ENCODE results near the gene FRS3.

FRS3 gene

GRCh38 chr6:41741625-41742490 is 37.8 kb downstream of the FRS3 start:
- no peak for DNase-seq (ENCODE audit: low read depth)

- DNase-seq (ENCODE audit: low read depth), result no peak
Observed at GRCh38 chr6:41740366-41741162, 39.1 kb downstream of the FRS3 start.

- no peak for DNase-seq (ENCODE audit: low read depth)
Observed at GRCh38 chr6:41739041-41739440, 40.7 kb downstream of the FRS3 start.

GRCh38 chr6:41737591-41738130 is 42.0 kb downstream of the FRS3 start:
- DNase-seq (ENCODE audit: low read depth), result no peak

GRCh38 chr6:41736800-41737555 is 42.7 kb downstream of the FRS3 start:
- no peak for DNase-seq (ENCODE audit: low read depth)

GRCh38 chr6:41736186-41736733 is 43.4 kb downstream of the FRS3 start:
- DNase-seq (ENCODE audit: low read depth), result no peak

- DNase-seq (ENCODE audit: low read depth), result peak; percentile 79
Observed at GRCh38 chr6:41735427-41736185, 44.1 kb downstream of the FRS3 start, which contains the start of gene TFEB. Gene TFEB, minus strand, starts transcription at chr6:41735608. Its CDS starts 44,395 bp downstream, at chr6:41691213.

- peak; percentile 42 for DNase-seq (ENCODE audit: low read depth)
Observed at GRCh38 chr6:41734666-41735426, 44.9 kb downstream of the FRS3 start.

- no peak for DNase-seq (ENCODE audit: low read depth)
Observed at GRCh38 chr6:41733707-41734665, 45.7 kb downstream of the FRS3 start.

- DNase-seq (ENCODE audit: low read depth), result no peak
Observed at GRCh38 chr6:41733360-41733706, 46.4 kb downstream of the FRS3 start.

GRCh38 chr6:41732591-41733359 is 46.9 kb downstream of the FRS3 start:
- no peak for DNase-seq (ENCODE audit: low read depth)

- no peak for DNase-seq (ENCODE audit: low read depth)
Observed at GRCh38 chr6:41732149-41732548, 47.6 kb downstream of the FRS3 start.

GRCh38 chr6:41731561-41732086 is 48.1 kb downstream of the FRS3 start:
- DNase-seq (ENCODE audit: low read depth), result no peak

GRCh38 chr6:41730531-41731436 is 48.9 kb downstream of the FRS3 start:
- DNase-seq (ENCODE audit: low read depth), result no peak

- DNase-seq (ENCODE audit: low read depth), result no peak
Observed at GRCh38 chr6:41729624-41730023, 50.1 kb downstream of the FRS3 start.

- DNase-seq (ENCODE audit: low read depth), result no peak
Observed at GRCh38 chr6:41728954-41729353, 50.7 kb downstream of the FRS3 start.
